SK-N-SH (cell line): ENCODE data around the gene CDC37. TPM values are rescaled to one million over a fixed set of nuclear protein-coding genes. Genes with fewer than 3 reads are reported as not detected.
A peak's percentile ranks its signal among the peaks of the same experiment; 100 is the strongest.

Source experiments
- CTCF ChIA-PET: fragments of 300-600, 350-600 bp; formaldehyde crosslinking; extraction: SDS; loops from one replicate; lab custom pipeline; 2021; lab: Yijun Ruan, JAX
- POLR2A ChIA-PET: fragments of 350-600 bp; sonication (Branson Sonifier 250); formaldehyde crosslinking; extraction: SDS; loops from one replicate; lab custom pipeline; 2020; ENCODE audit warnings: antibody characterized with exemption, inconsistent platforms; lab: Yijun Ruan, JAX
- DNase-seq: peaks from one replicate; pipeline ENCODE4 v3.0.0; 2012
- H2AFZ ChIP-seq: fragments of 200-600 bp; sonication (generic); 2 replicates; pipeline ENCODE4 v1.8.1; 2016; ENCODE audit warnings: antibody characterized with exemption, mild to moderate bottlenecking, low read depth
- H3F3A ChIP-seq: fragments of 200-600 bp; sonication (generic); replicated peaks from 2 replicates; pipeline ENCODE3; 2016; ENCODE audit warnings: antibody characterized with exemption, mild to moderate bottlenecking; ENCODE audit not compliant: insufficient read depth
- H3K27ac ChIP-seq, 2 experiments: fragments of 200-500 bp in 1 of 2; fragments of 200-600 bp in 1 of 2; sonication (Bioruptor generic) in 1 of 2; sonication (generic), shearing (Covaris generic) in 1 of 2; 2 replicates each; pipeline versions ENCODE4 v1.5.1 to v1.6.1; 2014 to 2016; ENCODE audit warnings: low read depth in 2 of 2, inconsistent platforms in 1 of 2, low read length in 1 of 2, mild to moderate bottlenecking in 1 of 2, mixed read lengths in 1 of 2
- H3K27me3 ChIP-seq: fragments of 200-600 bp; sonication (generic), shearing (Covaris generic); 2 replicates; pipeline ENCODE4 v1.6.1; 2016; ENCODE audit warnings: mixed run types; ENCODE audit not compliant: insufficient read depth
- H3K36me3 ChIP-seq, 2 experiments: fragments of 200-500 bp in 1 of 2; fragments of 200-600 bp in 1 of 2; sonication (Bioruptor generic) in 1 of 2; sonication (generic) in 1 of 2; replicated peaks in 1 of 2; 2 replicates each; pipeline versions ENCODE3 to v1.5.1; 2014 to 2016; ENCODE audit warnings: low read length in 1 of 2, mild to moderate bottlenecking in 1 of 2; ENCODE audit not compliant: insufficient read depth in 2 of 2, control insufficient read depth in 1 of 2
- H3K4me1 ChIP-seq, 2 experiments: fragments of 200-500 bp in 1 of 2; fragments of 200-600 bp in 1 of 2; sonication (Bioruptor generic) in 1 of 2; sonication (generic), shearing (Covaris generic) in 1 of 2; 2 replicates each; pipeline versions ENCODE4 v1.5.1 to v1.6.1; 2014 to 2016; ENCODE audit warnings: low read depth in 1 of 2, low read length in 1 of 2, mixed run types in 1 of 2; ENCODE audit not compliant: insufficient read depth in 2 of 2, control insufficient read depth in 1 of 2
- H3K4me2 ChIP-seq: fragments of 200-600 bp; sonication (generic), shearing (Covaris generic); 2 replicates; pipeline ENCODE4 v1.6.1; 2017; ENCODE audit warnings: mixed run types
- H3K4me3 ChIP-seq, 2 experiments: fragments of 200-500 bp in 1 of 2; fragments of 200-600 bp in 1 of 2; sonication (Bioruptor generic) in 1 of 2; sonication (generic), shearing (Covaris generic) in 1 of 2; 2 replicates each; pipeline versions ENCODE4 v1.5.1 to v1.8.1; 2014 to 2016; ENCODE audit warnings: low read depth in 2 of 2, inconsistent platforms in 1 of 2, low read length in 1 of 2, mild to moderate bottlenecking in 1 of 2, mixed read lengths in 1 of 2, moderate library complexity in 1 of 2
- H3K79me2 ChIP-seq: fragments of 200-600 bp; sonication (generic); 2 replicates; pipeline ENCODE4 v1.8.1; 2017; ENCODE audit warnings: mild to moderate bottlenecking; ENCODE audit not compliant: insufficient read depth
- H3K9ac ChIP-seq: fragments of 200-600 bp; sonication (generic); 2 replicates; pipeline ENCODE4 v1.6.1; 2017; ENCODE audit warnings: mixed run types
- H3K9me2 ChIP-seq: fragments of 200-600 bp; sonication (generic); 2 replicates; pipeline ENCODE4 v1.6.1; 2017; ENCODE audit warnings: mixed run types
- H3K9me3 ChIP-seq: fragments of 200-600 bp; sonication (generic); 2 replicates; pipeline ENCODE4 v1.6.1; 2017; ENCODE audit warnings: mixed run types, mild to moderate bottlenecking, moderate library complexity
- H4K20me1 ChIP-seq: fragments of 200-600 bp; sonication (generic); 2 replicates; pipeline ENCODE4 v1.6.1; 2017; ENCODE audit warnings: mild to moderate bottlenecking, mixed run types; ENCODE audit not compliant: insufficient read depth
- CTCF ChIP-seq: fragments of 200-600 bp; sonication (generic); IDR thresholded peaks from 2 replicates; pipeline ENCODE4 v1.6.1; 2017; ENCODE audit warnings: antibody characterized with exemption, mild to moderate bottlenecking, moderate library complexity
- FOXJ3 ChIP-seq: sonication (generic); formaldehyde crosslinking; IDR thresholded peaks from 2 replicates; pipeline ENCODE4 v1.5.1; 2020; ENCODE audit warnings: mild to moderate bottlenecking, missing genetic modification reagents
- FOXM1 ChIP-seq: IDR thresholded peaks from 2 replicates; pipeline ENCODE4 v1.4.0; 2012; ENCODE audit warnings: low read depth, mild to moderate bottlenecking
- JUND ChIP-seq: IDR thresholded peaks from 2 replicates; pipeline ENCODE4 v1.4.0; 2012
- MEF2A ChIP-seq: IDR thresholded peaks from 2 replicates; pipeline ENCODE4 v1.4.0; 2012; ENCODE audit warnings: low read depth, borderline replicate concordance
- MXI1 ChIP-seq: IDR thresholded peaks from 2 replicates; pipeline ENCODE4 v1.6.1; 2012; ENCODE audit warnings: mild to moderate bottlenecking, low read depth, low read length, improper control_type of control experiment
- NRF1 ChIP-seq: IDR thresholded peaks from 2 replicates; pipeline ENCODE4 v1.6.1; 2012; ENCODE audit warnings: low read depth, mild to moderate bottlenecking, low read length
- RAD21 ChIP-seq: IDR thresholded peaks from 2 replicates; pipeline ENCODE4 v1.6.1; 2012; ENCODE audit warnings: mild to moderate bottlenecking, low read length
- RCOR1 ChIP-seq: fragments of 150-350 bp; IDR thresholded peaks from 2 replicates; pipeline ENCODE4 v1.6.1; 2017; ENCODE audit warnings: antibody characterized with exemption, low read length
- TAF1 ChIP-seq: IDR thresholded peaks from 2 replicates; pipeline ENCODE4 v1.6.1; 2012; ENCODE audit warnings: low read depth, mild to moderate bottlenecking, low read length, moderate library complexity, borderline replicate concordance
- TCF12 ChIP-seq: IDR thresholded peaks from 2 replicates; pipeline ENCODE4 v1.4.0; 2012
- WGBS: methylation state at CpG from one replicate; pipeline ENCODE4 v1.1.6; 2017; ENCODE audit warnings: low lambda C conversion rate; 5-methylcytosine and 5-hydroxymethylcytosine counted together
- polyA plus RNA-seq, 3 experiments: library from polyadenylated mRNA; depleted of rRNA; stranded (reverse); fragments of >200 nt; gene quantifications; 2 replicates each; pipeline ENCODE4 v1.2.3, GENCODE V29; 2012
- TF ChIP-seq, protein P1 (sequence below): fragments of 150-350 bp; IDR thresholded peaks from 2 replicates; pipeline ENCODE4 v1.6.1; 2017; ENCODE audit warnings: antibody characterized with exemption, low read length, low read depth, borderline replicate concordance

Gene CDC37
- polyA plus RNA-seq, 1 of the 3 experiments (the other 2 are of a cell fraction) = 1,026 TPM

DNA sequence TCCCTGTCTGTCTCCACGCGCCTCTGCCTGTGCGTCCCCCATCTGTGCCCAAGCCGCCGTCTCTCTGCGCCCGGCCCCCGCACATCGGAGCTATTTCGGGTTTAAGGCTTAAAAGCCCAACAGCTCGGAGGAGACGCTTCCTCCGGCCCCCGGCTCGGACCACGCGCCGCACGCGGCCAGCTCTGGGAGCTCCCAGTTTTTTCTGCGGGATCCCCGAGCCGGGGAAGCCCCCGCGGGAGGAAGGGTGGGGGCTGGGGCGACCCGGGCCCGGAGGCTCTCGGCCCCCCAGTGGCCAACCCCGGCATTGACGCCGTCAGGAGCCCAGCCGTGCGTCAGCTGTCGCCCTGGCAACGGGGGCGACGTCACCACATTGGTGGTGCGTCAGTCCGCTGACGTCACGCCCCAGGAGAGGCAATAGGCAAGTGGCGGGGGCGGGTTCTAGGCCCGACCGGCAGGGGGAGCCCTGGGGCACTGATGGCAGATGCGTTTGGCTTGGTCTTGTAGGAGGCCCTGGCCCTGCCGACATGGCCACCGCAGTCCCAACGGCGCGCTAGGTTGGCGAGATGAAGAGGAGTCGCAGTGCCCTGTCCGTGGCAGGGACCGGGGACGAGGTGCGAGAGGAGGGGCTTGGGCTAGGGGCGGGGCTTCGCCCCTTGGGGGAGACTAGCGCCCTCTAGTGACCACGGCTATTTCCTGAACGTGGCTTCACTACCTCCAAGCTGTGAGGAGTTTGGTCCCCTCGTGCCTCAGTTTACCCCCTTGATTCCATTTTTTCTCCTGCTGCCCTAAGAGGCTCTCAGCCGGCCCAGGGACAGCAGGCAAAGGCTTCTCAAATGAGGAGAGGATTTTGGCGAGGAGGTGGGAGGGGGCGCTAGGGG lies 13.3 kb upstream of the CDC37 start (continued):
- TF ChIP-seq CTCF (peak; percentile 84), FOXM1 (no peak), MEF2A (no peak), FOXJ3 (CRISPR knock-in tag) (no peak), TCF12 (no peak)
- TF ChIP-seq, protein P1, sequence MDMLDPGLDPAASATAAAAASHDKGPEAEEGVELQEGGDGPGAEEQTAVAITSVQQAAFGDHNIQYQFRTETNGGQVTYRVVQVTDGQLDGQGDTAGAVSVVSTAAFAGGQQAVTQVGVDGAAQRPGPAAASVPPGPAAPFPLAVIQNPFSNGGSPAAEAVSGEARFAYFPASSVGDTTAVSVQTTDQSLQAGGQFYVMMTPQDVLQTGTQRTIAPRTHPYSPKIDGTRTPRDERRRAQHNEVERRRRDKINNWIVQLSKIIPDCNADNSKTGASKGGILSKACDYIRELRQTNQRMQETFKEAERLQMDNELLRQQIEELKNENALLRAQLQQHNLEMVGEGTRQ = no peak
- TF ChIP-seq, all 33 proteins: peak for 11

DNA sequence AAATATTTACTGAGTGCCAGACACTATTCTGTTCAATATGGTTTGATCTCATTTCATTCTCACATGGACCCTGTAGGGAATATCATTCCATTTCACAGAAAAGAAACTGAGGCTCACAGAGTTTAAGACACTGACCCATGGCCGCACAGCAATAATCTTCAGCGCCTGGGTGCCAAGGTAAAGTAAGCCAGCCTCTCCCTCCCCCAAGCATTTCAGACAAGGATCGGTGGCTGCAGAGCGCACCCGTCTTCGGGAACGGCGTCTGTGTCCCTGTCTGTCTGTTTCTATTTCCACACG lies 12.7 kb upstream of the CDC37 start:
- CTCF ChIA-PET = interaction anchor here (0.6 to 11.8 kb wide), 39 partner anchors 11 to 1025 kb away, joined by 3 to 313 read pairs (median 4); partner anchors contain the start of genes CDC37, ICAM1, ICAM4 and ICAM5
- POLR2A ChIA-PET = interaction anchor here (1.8 kb wide), 1 partner anchor 11 kb away, joined by 9 read pairs; no protein-coding TSS in a partner anchor
- Histone ChIP-seq H3K9ac (peak overlapping the region; percentile 56; the same call in 1 of the 2 replicates), H3K4me3 (peak overlapping the region; percentile 56 to 64), H3K79me2 (no peaks in the 10 kb centered on the region), H4K20me1 (no peaks in the 10 kb centered on the region), H3K27ac (no peak overlapping the region), H3K4me2 (peak overlapping the region; percentile 84), H3F3A (peaks cover 21% of the 10 kb centered on the region), H3K9me2 (no peaks in the 10 kb centered on the region), H3K4me1 (peaks cover 5 to 10% of the 10 kb centered on the region in 2 experiments; a peak in 1 of 4 replicates), H3K9me3 (no peaks in the 10 kb centered on the region), H2AFZ (peak overlapping the region; percentile 90; the same call in 1 of the 2 replicates), H3K36me3 (no peaks in the 10 kb centered on the region), H3K27me3 (peaks cover 31% of the 10 kb centered on the region)
- TF ChIP-seq RAD21 (no peak), TAF1 (no peak), MEF2A (no peak), MXI1 (no peak), NRF1 (no peak), JUND (no peak), RCOR1 (no peak)
- WGBS = 0% methylated on average over 7 of the region's 9 CpGs
- DNase-seq = no peak
